Neuronal stem cell (in vitro differentiated cells): ENCODE results near the gene CNNM2.
"Not testable (repeated sequence)": the region's sequence is repeated elsewhere in the genome, so short reads cannot be mapped to it uniquely, and the experiment has no call there.

Source experiments
- DNase-seq: peaks from one replicate; pipeline ENCODE4 v3.0.0-alpha.2; 2013; ENCODE audit warnings: low spot score
- H2AFZ ChIP-seq: one replicate; pipeline ENCODE4 v1.6.1; 2013; ENCODE audit warnings: mild to moderate bottlenecking, low read length, inconsistent platforms
- H2AK5ac ChIP-seq: 2 replicates; pipeline ENCODE4 v1.6.1; 2013; ENCODE audit warnings: low read depth, mild to moderate bottlenecking, inconsistent platforms, low read length, moderate library complexity, mixed read lengths
- H2BK120ac ChIP-seq: 2 replicates; pipeline ENCODE4 v1.6.1; 2013; ENCODE audit warnings: low read depth, mild to moderate bottlenecking, inconsistent platforms, low read length, moderate library complexity, mixed read lengths
- H2BK12ac ChIP-seq: one replicate; pipeline ENCODE4 v1.6.1; 2013; ENCODE audit warnings: low read length, inconsistent platforms
- H2BK15ac ChIP-seq: 2 replicates; pipeline ENCODE4 v1.6.1; 2013; ENCODE audit warnings: mild to moderate bottlenecking, low read length, inconsistent platforms, mixed read lengths
- H2BK5ac ChIP-seq: one replicate; pipeline ENCODE4 v1.6.1; 2013; ENCODE audit warnings: inconsistent platforms, mild to moderate bottlenecking, low read length, moderate library complexity
- H3K14ac ChIP-seq: one replicate; pipeline ENCODE4 v1.6.1; 2013; ENCODE audit warnings: low read length, inconsistent platforms
- H3K18ac ChIP-seq: 2 replicates; pipeline ENCODE4 v1.6.1; 2013; ENCODE audit warnings: low read length, inconsistent platforms
- H3K23ac ChIP-seq: 2 replicates; pipeline ENCODE4 v1.6.1; 2013; ENCODE audit warnings: low read depth, mild to moderate bottlenecking, mixed read lengths, low read length, inconsistent platforms; ENCODE audit not compliant: poor library complexity
- H3K27ac ChIP-seq: replicated peaks from 3 replicates; pipeline ENCODE4 v1.5.1; 2013; ENCODE audit warnings: low read length, inconsistent platforms
- H3K27me3 ChIP-seq, 3 experiments: 2 replicates each; pipeline ENCODE4 v1.6.1; 2013; ENCODE audit warnings: low read length in 3 of 3, mild to moderate bottlenecking in 2 of 3, inconsistent platforms in 1 of 3, low read depth in 1 of 3, mixed read lengths in 1 of 3, moderate library complexity in 1 of 3; ENCODE audit not compliant: control insufficient read depth in 3 of 3, insufficient read depth in 3 of 3
- H3K36me3 ChIP-seq, 2 donors: replicated peaks in 1 of 2; 2 replicates each; pipeline ENCODE4 v1.6.1; 2013; ENCODE audit warnings: low read length in 2 of 2; ENCODE audit not compliant: control insufficient read depth in 2 of 2, insufficient read depth in 2 of 2
- H3K4ac ChIP-seq: 2 replicates; pipeline ENCODE4 v1.6.1; 2013; ENCODE audit warnings: inconsistent platforms, mild to moderate bottlenecking, low read length, moderate library complexity
- H3K4me1 ChIP-seq, 2 donors: 1 replicate in 1 of 2; 2 replicates in 1 of 2; pipeline ENCODE4 v1.6.1; 2013; ENCODE audit warnings: low read length in 2 of 2, low read depth in 1 of 2; ENCODE audit not compliant: control insufficient read depth in 2 of 2, insufficient read depth in 1 of 2
- H3K4me2 ChIP-seq: one replicate; pipeline ENCODE4 v1.6.1; 2013; ENCODE audit warnings: mild to moderate bottlenecking, low read length, inconsistent platforms; ENCODE audit not compliant: insufficient read depth, poor library complexity, severe bottlenecking
- H3K4me3 ChIP-seq, 2 donors: 2 replicates each; pipeline ENCODE4 v1.5.1; 2013; ENCODE audit warnings: low read length in 2 of 2, mild to moderate bottlenecking in 2 of 2, inconsistent platforms in 1 of 2, moderate library complexity in 1 of 2
- H3K79me1 ChIP-seq: one replicate; pipeline ENCODE4 v1.6.1; 2013; ENCODE audit warnings: low read depth, mild to moderate bottlenecking, inconsistent platforms, low read length, moderate library complexity
- H3K9ac ChIP-seq: one replicate; pipeline ENCODE4 v1.6.1; 2013; ENCODE audit warnings: mild to moderate bottlenecking, low read depth, low read length, inconsistent platforms; ENCODE audit not compliant: poor library complexity
- H3K9me3 ChIP-seq, 2 donors: replicated peaks in 1 of 2; 2 replicates each; pipeline versions ENCODE3 to v1.6.1; 2013; ENCODE audit warnings: low read length in 2 of 2, mild to moderate bottlenecking in 2 of 2, inconsistent platforms in 1 of 2, low read depth in 1 of 2, mixed read lengths in 1 of 2, moderate library complexity in 1 of 2; ENCODE audit not compliant: control insufficient read depth in 2 of 2, insufficient read depth in 1 of 2
- H4K8ac ChIP-seq: one replicate; pipeline ENCODE4 v1.6.1; 2013; ENCODE audit warnings: low read depth, mild to moderate bottlenecking, inconsistent platforms, low read length, moderate library complexity
- H4K91ac ChIP-seq: one replicate; pipeline ENCODE4 v1.6.1; 2013; ENCODE audit warnings: low read length, low read depth, mild to moderate bottlenecking, inconsistent platforms; ENCODE audit not compliant: poor library complexity
- WGBS, 2 donors: extraction: QIAGEN DNeasy Blood & Tissue Kit; methylation state at CpG; one replicate each; pipeline ENCODE4 v1.1.7; 2013; ENCODE audit warnings: missing lambda C conversion rate in 2 of 2, mixed read lengths in 1 of 2; ENCODE audit not compliant: insufficient read length in 2 of 2, insufficient replicate concordance in 1 of 2; ENCODE audit errors: extremely low coverage in 2 of 2; 5-methylcytosine and 5-hydroxymethylcytosine counted together

Gene CNNM2

GRCh38 chr10:103066141-103067098, 148.3 kb downstream of the CNNM2 start:
- no peak overlapping the region for H2BK12ac ChIP-seq
- H2BK5ac ChIP-seq = no peak overlapping the region
- no peaks in the 10 kb centered on the region for H3K27me3 ChIP-seq
- H3K18ac ChIP-seq = no peak overlapping the region
- no peak overlapping the region for H4K8ac ChIP-seq
- H3K9me3 ChIP-seq = no peaks in the 10 kb centered on the region
- no peak overlapping the region for H4K91ac ChIP-seq
- no peak overlapping the region for H3K4me2 ChIP-seq
- H3K4me3 ChIP-seq = no peak overlapping the region
- no peaks in the 10 kb centered on the region for H3K4me1 ChIP-seq
- H2BK120ac ChIP-seq = no peak overlapping the region
- H3K9ac ChIP-seq = no peak overlapping the region
- no peak for DNase-seq
- no peak overlapping the region for H2AK5ac ChIP-seq
- no peaks in the 10 kb centered on the region for H3K79me1 ChIP-seq
- no peak overlapping the region for H2BK15ac ChIP-seq
- no peak overlapping the region for H3K4ac ChIP-seq
- no peak overlapping the region for H2AFZ ChIP-seq
- H3K23ac ChIP-seq = no peak overlapping the region
- peaks cover 0 to 5% of the 10 kb centered on the region in 2 donors for H3K36me3 ChIP-seq
- no CpG with 5 or more reads among the region's 16 CpGs for WGBS, 2 donors
- no peak overlapping the region for H3K27ac ChIP-seq
- no peak overlapping the region for H3K14ac ChIP-seq

DNA sequence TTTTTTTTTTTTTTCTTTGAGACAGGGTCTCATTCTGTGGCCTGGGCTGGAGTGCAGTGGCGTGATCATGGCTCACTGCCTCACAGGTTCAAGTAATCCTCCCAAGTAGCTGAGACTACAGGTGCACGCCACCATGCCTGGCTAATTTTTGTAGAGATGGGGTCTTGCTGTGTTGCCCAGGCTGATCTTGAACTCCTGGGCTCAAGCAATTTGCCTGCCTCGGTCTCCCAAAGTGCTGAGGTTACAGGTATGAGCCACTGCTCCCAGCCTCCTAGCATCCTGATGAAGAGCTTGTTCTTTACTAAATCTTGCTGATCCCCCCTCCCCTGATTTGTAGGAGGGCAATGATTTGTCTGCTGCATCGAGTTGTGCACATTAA, 149.0 kb downstream of the CNNM2 start:
- not testable (repeated sequence) for H4K8ac ChIP-seq, H3K18ac ChIP-seq, H2AK5ac ChIP-seq, H4K91ac ChIP-seq, H2BK120ac ChIP-seq, H3K4me1 ChIP-seq, H2BK15ac ChIP-seq, H2BK5ac ChIP-seq, H3K4me3 ChIP-seq, H3K36me3 ChIP-seq, H2AFZ ChIP-seq, H3K23ac ChIP-seq, H3K4ac ChIP-seq, H3K27me3 ChIP-seq, H3K27ac ChIP-seq, H3K9ac ChIP-seq, H2BK12ac ChIP-seq, H3K14ac ChIP-seq, H3K9me3 ChIP-seq, DNase-seq, H3K79me1 ChIP-seq, H3K4me2 ChIP-seq
- no CpG with 5 or more reads among the region's 4 CpGs for WGBS, 2 donors

- H2BK5ac ChIP-seq = no peak overlapping the region
- no CpG with 5 or more reads among the region's 2 CpGs for WGBS, 2 donors
Observed at GRCh38 chr10:103067484-103067883, 149.4 kb downstream of the CNNM2 start.

GRCh38 chr10:103067956-103068355, 149.9 kb downstream of the CNNM2 start:
- H3K36me3 ChIP-seq = peaks cover 0 to 5% of the 10 kb centered on the region in 2 donors
- H3K9me3 ChIP-seq = no peaks in the 10 kb centered on the region
- H4K91ac ChIP-seq = no peak overlapping the region
- no peak overlapping the region for H2AFZ ChIP-seq
- H3K18ac ChIP-seq = no peak overlapping the region
- no peak overlapping the region for H2BK15ac ChIP-seq
- H4K8ac ChIP-seq = no peak overlapping the region
- no peaks in the 10 kb centered on the region for H3K27me3 ChIP-seq
- no peak overlapping the region for H3K4me3 ChIP-seq
- no peak overlapping the region for H2AK5ac ChIP-seq
- no peak overlapping the region for H3K27ac ChIP-seq
- H2BK120ac ChIP-seq = no peak overlapping the region
- no peak overlapping the region for H3K14ac ChIP-seq
- H3K79me1 ChIP-seq = no peaks in the 10 kb centered on the region
- no peak overlapping the region for H3K9ac ChIP-seq
- no peak overlapping the region for H3K23ac ChIP-seq
- WGBS, 2 donors = no CpG with 5 or more reads among the region's 6 CpGs
- no peak overlapping the region for H3K4ac ChIP-seq
- no peak overlapping the region for H2BK12ac ChIP-seq
- no peak for DNase-seq
- no peaks in the 10 kb centered on the region for H3K4me1 ChIP-seq
- no peak overlapping the region for H3K4me2 ChIP-seq
- H2BK5ac ChIP-seq = no peak overlapping the region

More at GRCh38 chr10:103067484-103067883, 149.4 kb downstream of the CNNM2 start:
- H3K36me3 ChIP-seq = peaks cover 0 to 5% of the 10 kb centered on the region in 2 donors
- H3K4me2 ChIP-seq = no peak overlapping the region
- H3K4me3 ChIP-seq = no peak overlapping the region
- H3K4me1 ChIP-seq = no peaks in the 10 kb centered on the region
- no peak overlapping the region for H2BK15ac ChIP-seq
- no peak overlapping the region for H4K91ac ChIP-seq
- H4K8ac ChIP-seq = no peak overlapping the region
- H2BK12ac ChIP-seq = no peak overlapping the region
- no peak overlapping the region for H3K14ac ChIP-seq
- H3K27ac ChIP-seq = no peak overlapping the region
- H2AK5ac ChIP-seq = no peak overlapping the region
- H2AFZ ChIP-seq = no peak overlapping the region
- H3K9me3 ChIP-seq = no peaks in the 10 kb centered on the region
- no peak overlapping the region for H3K18ac ChIP-seq
- no peak overlapping the region for H2BK120ac ChIP-seq
- H3K9ac ChIP-seq = no peak overlapping the region
- H3K23ac ChIP-seq = no peak overlapping the region
- H3K27me3 ChIP-seq = no peaks in the 10 kb centered on the region
- no peaks in the 10 kb centered on the region for H3K79me1 ChIP-seq
- no peak overlapping the region for H3K4ac ChIP-seq
- no peak for DNase-seq
